Activated CD4-positive, alpha-beta T cell treated with anti-CD3 and anti-CD28 coated beads for 48 hours (primary cell): Measurements from ENCODE around the gene PRKCE.
A peak's percentile ranks its signal among the peaks of the same experiment; 100 is the strongest.
"Not testable (repeated sequence)": the region's sequence is repeated elsewhere in the genome, so short reads cannot be mapped to it uniquely, and the experiment has no call there.

Experiments
- DNase-seq: peaks from one replicate; pipeline ENCODE4 v3.0.0-alpha.2; 2020

Gene PRKCE

GRCh38 chr2:45899926-45900325 is 248.5 kb downstream of the PRKCE start:
- DNase-seq, result no peak

DNA sequence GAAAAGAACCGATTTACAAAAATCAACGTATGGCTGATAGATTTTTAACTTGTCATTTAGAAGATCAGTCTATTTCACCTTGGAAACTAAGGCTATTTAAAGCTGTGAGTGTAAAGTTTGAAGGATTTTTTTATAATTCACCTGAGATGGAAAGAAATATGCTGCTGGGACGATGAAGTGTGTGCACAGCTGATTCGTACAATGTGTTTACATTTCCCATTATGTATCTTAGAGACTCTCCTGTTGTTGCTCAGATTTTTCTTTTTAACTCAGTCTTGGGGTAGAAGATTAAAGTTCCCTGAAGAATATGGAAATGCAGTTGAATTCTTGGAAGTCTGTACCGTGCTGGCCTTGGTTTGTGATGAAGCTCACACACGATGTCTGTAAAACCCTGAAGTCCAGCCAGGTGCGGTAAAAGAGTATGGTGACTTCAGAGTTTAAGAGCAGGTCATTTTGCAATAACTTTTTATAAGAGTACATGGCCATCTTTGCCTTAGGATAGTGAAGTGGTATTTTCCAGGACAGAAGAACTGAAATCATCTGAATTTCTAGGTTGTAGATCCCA is 250.1 kb downstream of the PRKCE start:
- no peak for DNase-seq

- no peak for DNase-seq
Observed at GRCh38 chr2:45902380-45902779, 250.9 kb downstream of the PRKCE start.

DNA sequence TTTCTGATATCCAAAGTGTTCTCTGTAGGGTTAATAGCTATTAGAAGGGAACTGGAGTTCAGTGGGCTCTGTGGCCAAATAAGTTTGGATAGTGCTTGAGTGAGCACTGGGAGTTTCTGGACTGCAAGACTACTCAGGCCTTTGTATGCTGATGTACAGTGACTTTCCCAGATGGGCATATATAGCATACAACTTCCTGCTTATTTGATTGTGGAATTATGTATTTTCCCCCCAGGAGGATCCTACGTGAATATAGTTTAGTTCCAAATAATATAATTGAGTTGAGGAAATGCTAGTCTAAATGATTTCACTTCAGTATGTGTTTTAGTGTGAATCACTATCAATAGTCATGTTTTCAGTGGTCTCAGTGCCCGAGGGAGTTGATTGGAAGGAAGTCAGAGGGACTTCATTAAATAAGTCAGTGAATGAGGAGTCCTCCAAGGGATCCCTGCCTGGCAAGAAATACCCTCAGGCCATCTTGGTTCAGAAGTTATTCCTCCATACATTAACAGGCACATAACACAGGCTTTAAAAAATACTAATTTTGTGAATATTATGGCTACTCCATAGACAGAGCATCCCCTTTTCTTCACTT is 251.4 kb downstream of the PRKCE start:
- DNase-seq, result no peak

DNA sequence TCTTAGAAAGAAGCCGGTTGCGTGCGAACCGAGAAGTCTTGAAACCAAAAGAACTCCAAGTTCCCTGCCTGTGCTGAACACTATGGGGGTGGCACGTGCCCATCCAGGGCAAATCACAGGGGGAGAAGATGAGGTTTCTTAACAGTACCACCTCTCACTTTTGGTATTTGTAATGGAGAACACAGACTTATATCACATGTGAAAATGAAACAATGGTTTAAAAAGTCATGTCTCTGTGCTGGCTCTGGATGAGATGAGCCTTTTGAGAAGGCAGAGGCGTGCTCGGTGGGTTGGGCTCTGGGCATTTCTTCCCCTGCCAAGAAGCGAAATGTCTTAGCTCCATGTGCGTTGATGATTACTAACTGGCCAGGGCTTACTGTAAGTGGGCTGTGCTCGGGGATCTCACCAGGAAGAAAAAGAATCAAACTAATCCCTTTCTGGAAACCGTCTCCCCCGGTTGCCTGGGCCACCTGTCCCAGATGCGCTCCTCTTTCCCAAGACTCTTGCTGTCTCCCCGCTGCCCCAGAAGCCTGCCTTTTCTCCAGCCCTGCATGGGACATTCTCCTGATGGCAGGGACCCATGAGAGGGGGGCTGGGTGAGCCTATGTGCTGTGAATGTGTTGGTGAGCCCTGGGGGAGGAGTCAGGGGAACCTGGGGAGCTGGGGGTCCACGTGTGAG is 252.9 kb downstream of the PRKCE start:
- peak; percentile 34 for DNase-seq

- DNase-seq, result no peak
Observed at GRCh38 chr2:45904946-45905631, 253.6 kb downstream of the PRKCE start.

DNA sequence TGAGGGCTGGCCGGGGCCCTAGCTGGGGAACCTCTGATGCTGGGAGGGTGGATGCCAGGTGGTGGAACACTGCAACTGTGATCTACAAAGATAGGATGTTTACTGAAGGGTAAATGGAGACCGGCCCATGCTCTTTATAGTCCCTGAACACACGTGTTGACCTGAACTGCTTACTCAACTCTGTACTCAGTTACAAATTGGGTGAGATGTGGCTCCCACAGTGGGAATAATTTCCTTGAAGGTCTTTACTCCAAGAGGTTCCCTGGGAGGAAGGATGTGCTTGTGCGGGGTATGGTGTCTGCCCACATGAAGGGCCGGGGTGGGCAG is 254.1 kb downstream of the PRKCE start:
- DNase-seq, result no peak

DNA sequence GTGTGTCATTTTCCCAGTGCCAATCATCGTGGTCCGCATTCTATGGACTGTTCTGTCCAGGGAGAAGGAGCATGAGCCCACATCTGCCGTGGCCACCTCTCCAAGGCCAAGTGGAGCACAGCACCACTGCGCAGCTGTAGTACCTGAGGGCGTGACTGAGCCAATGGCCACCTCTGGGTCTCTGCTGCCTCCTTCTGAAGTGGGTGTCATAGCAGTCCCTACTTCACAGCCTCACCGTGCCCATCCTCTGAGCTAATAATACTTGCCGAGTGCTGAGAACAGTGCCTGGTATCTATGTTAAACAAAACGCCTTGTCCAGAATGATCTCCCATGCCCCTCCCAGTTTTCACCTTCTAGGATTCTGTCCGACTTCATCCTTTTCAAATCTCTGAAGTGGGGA is 256.1 kb downstream of the PRKCE start:
- no peak for DNase-seq

GRCh38 chr2:45908316-45909170 is 257.1 kb downstream of the PRKCE start:
- no peak for DNase-seq

DNA sequence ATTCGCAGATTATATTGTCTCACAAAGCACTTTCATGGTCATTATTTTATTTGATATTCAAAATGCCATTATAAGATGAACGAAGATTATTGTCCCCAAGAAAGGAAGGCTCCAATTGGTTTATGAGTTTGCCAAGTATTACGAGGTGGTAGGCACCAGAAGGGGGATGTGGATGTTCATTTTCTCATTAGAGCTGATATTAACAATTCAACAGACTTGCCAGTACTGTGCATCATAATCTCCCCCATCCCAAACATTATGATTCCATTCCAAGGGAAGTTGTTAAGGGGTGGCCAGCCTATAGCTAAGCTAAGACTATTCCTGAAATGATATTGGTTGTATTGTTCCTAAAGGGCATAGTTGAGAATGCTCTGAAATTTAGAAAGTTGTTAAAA is 257.7 kb downstream of the PRKCE start:
- no peak for DNase-seq

DNA sequence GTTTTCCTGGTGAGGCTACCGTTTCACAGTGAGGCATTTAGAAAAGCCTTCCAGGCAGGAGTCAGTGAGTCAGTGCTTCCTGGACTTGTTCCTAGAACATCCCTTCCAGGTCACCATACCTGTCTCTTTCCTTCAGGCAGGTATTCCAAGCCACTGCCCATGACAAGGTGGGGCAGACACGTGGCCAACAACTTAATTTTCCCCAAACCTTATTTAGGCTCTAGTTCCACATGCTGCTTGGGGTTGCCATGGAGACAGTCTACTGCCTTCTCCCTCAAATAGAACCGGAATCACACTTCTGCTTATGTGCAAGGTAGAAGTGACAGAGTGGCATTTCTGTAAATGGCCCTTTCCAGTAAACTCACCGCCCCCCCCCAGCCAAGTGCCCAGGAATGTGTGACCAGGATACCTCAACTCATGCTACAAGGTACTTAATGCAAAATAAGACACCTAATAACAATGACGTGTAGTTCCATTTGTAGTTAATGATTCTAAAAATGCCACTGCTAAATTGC is 258.3 kb downstream of the PRKCE start:
- no peak for DNase-seq

- no peak for DNase-seq
Observed at GRCh38 chr2:45910473-45911060, 259.1 kb downstream of the PRKCE start.

- DNase-seq, result no peak
Observed at GRCh38 chr2:45911538-45911937, 260.1 kb downstream of the PRKCE start.

DNA sequence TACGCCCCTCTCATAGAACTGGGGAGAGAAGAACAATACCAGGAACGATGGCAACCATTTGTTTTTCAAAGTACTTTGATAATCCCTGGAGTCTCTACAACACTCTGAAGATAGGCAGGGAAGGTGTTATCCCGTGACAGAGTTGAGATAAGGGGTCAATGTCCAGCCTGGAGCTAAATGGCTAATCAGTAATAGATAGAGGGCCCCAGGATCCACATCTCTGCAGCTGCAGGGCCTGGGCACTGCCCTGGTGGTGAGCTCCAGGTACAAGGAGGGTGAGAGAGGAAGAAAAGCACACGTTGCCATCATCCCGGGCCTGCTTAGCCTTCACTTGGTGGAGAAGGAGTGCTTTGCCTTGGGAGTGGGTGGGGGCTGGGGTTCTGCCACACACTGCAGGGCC is 260.6 kb downstream of the PRKCE start:
- no peak for DNase-seq

DNA sequence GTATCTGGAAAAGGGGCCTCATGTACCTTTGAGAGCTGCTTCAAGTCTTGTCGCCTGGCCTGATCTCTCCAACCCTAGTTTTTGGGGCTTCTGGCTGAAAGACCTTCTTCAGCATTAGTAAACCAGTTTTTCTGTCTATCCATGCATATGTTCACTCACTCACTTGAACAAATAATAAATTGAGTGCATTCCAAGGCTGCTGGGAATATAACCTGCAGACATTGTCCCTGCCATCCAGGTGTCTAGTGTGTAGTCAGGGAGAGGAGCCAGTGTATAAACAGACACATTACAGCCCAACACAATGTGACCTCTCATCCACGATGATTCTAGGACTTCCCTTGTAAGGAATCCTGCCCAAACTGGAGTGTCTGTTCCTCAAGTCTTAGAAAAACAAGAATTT is 262.1 kb downstream of the PRKCE start:
- DNase-seq, result no peak

- no peak for DNase-seq
Observed at GRCh38 chr2:45915523-45915922, 264.0 kb downstream of the PRKCE start.

DNA sequence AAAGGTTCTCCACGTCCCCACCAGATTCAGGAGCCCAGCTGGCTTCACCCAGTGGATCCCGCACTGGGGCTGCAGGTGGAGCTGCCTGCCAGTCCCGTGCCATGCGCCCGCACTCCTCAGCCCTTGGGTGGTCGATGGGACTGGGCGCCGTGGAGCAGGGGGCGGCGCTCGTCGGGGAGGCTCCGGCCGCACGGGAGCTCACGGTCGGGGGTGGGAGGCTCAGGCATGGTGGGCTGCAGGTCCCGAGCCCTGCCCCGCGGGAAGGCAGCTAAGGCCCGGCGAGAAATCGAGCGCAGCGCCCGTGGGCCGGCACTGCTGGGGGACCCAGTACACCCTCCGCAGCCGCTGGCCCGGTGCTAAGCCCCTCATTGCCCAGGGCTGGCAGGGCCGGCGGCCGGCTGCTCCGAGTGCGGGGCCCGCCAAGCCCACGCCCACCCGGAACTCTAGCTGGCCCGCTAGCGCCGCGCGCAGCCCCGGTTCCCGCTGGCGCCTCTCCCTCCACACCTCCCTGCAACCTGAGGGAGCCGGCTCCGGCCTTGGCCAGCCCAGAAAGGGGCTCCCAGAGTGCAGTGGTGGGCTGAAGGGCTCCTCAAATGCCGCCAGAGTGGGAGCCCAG is 266.2 kb downstream of the PRKCE start:
- DNase-seq, result not testable (repeated sequence)

DNA sequence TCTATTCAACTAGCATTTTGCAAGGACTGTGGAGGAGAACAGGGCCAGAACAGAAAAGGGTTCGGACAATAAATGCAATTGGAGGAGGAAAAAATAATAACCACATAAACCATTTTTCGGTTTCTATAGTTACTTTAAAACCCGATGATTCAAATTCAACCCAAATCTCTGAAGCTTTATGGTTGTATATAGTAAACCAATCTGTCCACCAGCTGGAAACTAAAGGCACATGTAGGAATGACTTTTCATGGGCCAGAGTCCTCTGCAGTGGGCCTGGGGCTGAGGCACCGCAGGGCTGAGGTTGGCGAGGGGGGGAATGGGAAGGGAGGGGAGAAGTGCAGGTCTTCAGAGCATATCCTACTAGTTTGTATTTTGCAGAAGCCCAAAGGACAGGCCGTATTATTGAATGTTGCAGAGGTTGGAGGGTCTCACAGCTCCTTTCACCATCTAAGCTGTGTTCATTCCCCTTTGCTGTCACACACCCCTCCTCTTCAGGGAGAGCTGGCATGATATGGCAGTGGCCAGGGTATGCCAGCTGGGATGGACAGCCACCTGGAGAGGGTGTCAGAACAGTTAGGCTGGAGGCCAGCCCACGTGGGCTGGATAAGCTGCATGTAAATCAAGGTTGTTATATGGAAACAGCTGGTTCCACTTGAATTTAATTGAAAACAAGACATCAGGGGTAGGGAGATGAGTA is 267.1 kb downstream of the PRKCE start:
- no peak for DNase-seq

GRCh38 chr2:45919160-45919650 is 267.7 kb downstream of the PRKCE start:
- no peak for DNase-seq

DNA sequence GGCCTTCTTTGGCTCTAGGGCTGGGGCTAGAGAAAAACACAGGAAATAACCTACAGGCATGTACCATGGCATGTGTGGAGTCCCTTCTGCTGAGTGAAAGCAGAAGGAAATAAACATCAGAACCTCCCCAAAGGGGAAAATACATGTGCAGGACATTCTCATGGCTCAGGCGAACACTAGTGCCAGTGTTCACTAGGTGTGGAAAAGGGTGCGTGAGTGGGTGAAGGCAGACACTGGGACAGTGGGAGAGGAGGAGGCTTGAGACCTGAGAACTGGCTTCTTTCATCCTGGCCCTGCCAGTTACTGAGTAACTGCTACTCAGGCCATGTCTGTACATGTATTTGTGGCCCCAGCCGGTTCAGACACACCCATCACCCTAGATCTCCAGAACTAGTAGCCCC is 268.2 kb downstream of the PRKCE start:
- DNase-seq, result no peak

DNA sequence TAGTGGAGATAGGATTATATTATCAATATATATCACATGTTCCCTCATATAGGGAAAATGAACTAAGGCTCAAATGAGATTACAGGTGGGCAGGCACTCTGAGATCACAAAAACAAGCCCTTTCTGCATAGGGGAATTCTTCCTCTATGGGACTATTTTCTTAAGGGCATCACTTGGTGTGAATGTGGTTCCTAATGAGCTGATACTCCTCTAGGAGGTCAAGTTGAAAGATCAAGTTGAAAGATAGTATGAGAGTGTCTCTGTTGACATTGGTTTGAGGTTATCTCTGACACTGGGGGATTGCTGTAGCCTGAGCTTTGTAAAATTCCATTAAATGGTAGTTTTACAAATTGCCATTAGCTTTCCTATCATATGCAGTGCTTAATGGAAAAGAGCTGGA is 270.4 kb downstream of the PRKCE start:
- no peak for DNase-seq
